Activated B cell treated with CpG ODN at 0.5 μM for 24 hours (primary cell): ENCODE measurements around the gene NBAS. TPM values are rescaled to one million over a fixed set of nuclear protein-coding genes. Genes with fewer than 3 reads are reported as not detected.

ENCODE experiments used
- ATAC-seq: fragments of 200-7000 bp; cut with Tn5 transposase; one replicate; pipeline ENCODE4 v1.10.0; 2021; ENCODE audit warnings: low read depth, mild to moderate bottlenecking, moderate library complexity
- CTCF ChIA-PET: fragments of 350-600 bp; sonication (Branson Sonifier 250); formaldehyde crosslinking; loops from one replicate; lab custom pipeline; 2021; ENCODE audit warnings: antibody characterized with exemption; lab: Charles Lee
- POLR2A ChIA-PET: fragments of 350-600 bp; sonication (Branson Sonifier 250); formaldehyde crosslinking; loops from one replicate; lab custom pipeline; 2021; ENCODE audit warnings: antibody characterized with exemption; lab: Charles Lee
- DNase-seq: peaks from one replicate; pipeline ENCODE4 v3.0.0; 2022
- H3K27ac Mint-ChIP-seq: one replicate; pipeline ENCODE4 v1.8.0; 2020; ENCODE audit warnings: mixed read lengths
- H3K27me3 Mint-ChIP-seq: one replicate; pipeline ENCODE4 v1.8.0; 2021; ENCODE audit warnings: mixed read lengths
- H3K36me3 Mint-ChIP-seq: one replicate; pipeline ENCODE4 v1.8.0; 2021; ENCODE audit warnings: low read depth, mixed read lengths
- H3K4me1 Mint-ChIP-seq: one replicate; pipeline ENCODE4 v1.8.0; 2021; ENCODE audit warnings: mixed read lengths
- H3K4me3 Mint-ChIP-seq: one replicate; pipeline ENCODE4 v1.8.0; 2020; ENCODE audit warnings: mild to moderate bottlenecking, mixed read lengths
- H3K9me3 Mint-ChIP-seq: one replicate; pipeline ENCODE4 v1.8.0; 2020; ENCODE audit warnings: mixed read lengths
- CTCF ChIP-seq: fragments of 200-600 bp; IDR thresholded peaks from one replicate; pipeline ENCODE4 v1.8.0; 2022; ENCODE audit warnings: antibody characterized with exemption, mild to moderate bottlenecking
- intact Hi-C: fragments of 100-400 bp; cut with micrococcal nuclease; formaldehyde crosslinking; loops from one replicate; pipeline ENCODE4 v1.15.1; 2024
- total RNA-seq: library from RNA; stranded (reverse); gene quantifications from 2 replicates; pipeline ENCODE4 v1.2.3, GENCODE V29; 2022

NBAS gene
- total RNA-seq, 1 donor from 2014 or later: 40.1 TPM

- ChIA-PET POLR2A (no interaction called here), CTCF (no interaction called here)
- ATAC-seq (no peak), DNase-seq (no peak)
- H3K27ac Mint-ChIP-seq: no peak overlapping the region
- no peaks in the 10 kb centered on the region for H3K9me3 Mint-ChIP-seq
- intact Hi-C loops: no loop called here
- no peaks in the 10 kb centered on the region for H3K4me1 Mint-ChIP-seq
- no peak for TF ChIP-seq CTCF
- no peak overlapping the region for H3K4me3 Mint-ChIP-seq
- H3K27me3 Mint-ChIP-seq: no peaks in the 10 kb centered on the region
- peaks cover 74% of the 10 kb centered on the region for H3K36me3 Mint-ChIP-seq
Measured at GRCh38 chr2:15300624-15301573, 260.2 kb downstream of the NBAS start.

- POLR2A ChIA-PET: no interaction called here
- H3K4me1 Mint-ChIP-seq: no peaks in the 10 kb centered on the region
- ATAC-seq (no peak), DNase-seq (no peak)
- CTCF ChIA-PET: no interaction called here
- intact Hi-C loops: no loop called here
- H3K36me3 Mint-ChIP-seq: peaks cover 70% of the 10 kb centered on the region
- no peak overlapping the region for H3K4me3 Mint-ChIP-seq
- no peaks in the 10 kb centered on the region for H3K27me3 Mint-ChIP-seq
- TF ChIP-seq CTCF: no peak
- H3K9me3 Mint-ChIP-seq: no peaks in the 10 kb centered on the region
- H3K27ac Mint-ChIP-seq: no peak overlapping the region
Measured at GRCh38 chr2:15299904-15300520, 261.1 kb downstream of the NBAS start.

GRCh38 chr2:15298770-15299169, 262.4 kb downstream of the NBAS start:
- TF ChIP-seq CTCF: no peak
- Mint-ChIP-seq H3K4me1 (no peaks in the 10 kb centered on the region), H3K27ac (no peak overlapping the region), H3K36me3 (peaks cover 61% of the 10 kb centered on the region), H3K4me3 (no peak overlapping the region), H3K27me3 (no peaks in the 10 kb centered on the region), H3K9me3 (no peaks in the 10 kb centered on the region)
- intact Hi-C loops: no loop called here
- ATAC-seq: no peak
- POLR2A ChIA-PET: no interaction called here
- no peak for DNase-seq
- CTCF ChIA-PET: no interaction called here

GRCh38 chr2:15293262-15293937, 267.7 kb downstream of the NBAS start:
- no peaks in the 10 kb centered on the region for H3K27me3 Mint-ChIP-seq
- DNase-seq: no peak
- no peaks in the 10 kb centered on the region for H3K9me3 Mint-ChIP-seq
- no peak for ATAC-seq
- H3K4me3 Mint-ChIP-seq: no peak overlapping the region
- ChIA-PET POLR2A (no interaction called here), CTCF (no interaction called here)
- no peaks in the 10 kb centered on the region for H3K4me1 Mint-ChIP-seq
- no peak overlapping the region for H3K27ac Mint-ChIP-seq
- H3K36me3 Mint-ChIP-seq: peaks cover 67% of the 10 kb centered on the region
- no peak for TF ChIP-seq CTCF
- intact Hi-C loops: no loop called here
